Loucy (cell line): ENCODE data around the gene PTP4A1.

Experiments used
- CTCF ChIP-seq: fragments of 200-600 bp; sonication (generic); conservative IDR thresholded peaks from 2 replicates; pipeline ENCODE4 v1.5.1; 2014; ENCODE audit warnings: mild to moderate bottlenecking, antibody characterized with exemption, low read length
- EZH2phosphoT487 ChIP-seq: fragments of 200-600 bp; IDR thresholded peaks from 2 replicates; pipeline ENCODE4 v1.6.1; 2018; ENCODE audit warnings: antibody characterized with exemption, mild to moderate bottlenecking, moderate library complexity, borderline replicate concordance

- no peak for TF ChIP-seq EZH2phosphoT487
- no peak for TF ChIP-seq CTCF
Measured at GRCh38 chr6:63572747-63573075, 431 bp downstream of the PTP4A1 start.
